Jurkat, Clone E6-1 (cell line): ENCODE data around the gene MACF1. TPM values are rescaled to one million over a fixed set of nuclear protein-coding genes. Genes with fewer than 3 reads are reported as not detected.
A peak's percentile ranks its signal among the peaks of the same experiment; 100 is the strongest.
"Not testable (repeated sequence)": the region's sequence is repeated elsewhere in the genome, so short reads cannot be mapped to it uniquely, and the experiment has no call there.

Experiments
- DNase-seq: peaks from one replicate; pipeline ENCODE4 v3.0.0-alpha.2; 2011; ENCODE audit warnings: low read depth, low spot score
- H3K4me3 ChIP-seq: 2 replicates; pipeline ENCODE4 v1.5.1; 2011; ENCODE audit warnings: mild to moderate bottlenecking, low read length, control low read depth, moderate library complexity
- polyA plus RNA-seq: library from polyadenylated mRNA; unstranded; fragments of >200 nt; gene quantifications from one replicate; pipeline ENCODE4 v1.2.1, GENCODE V29; 2012; ENCODE audit warnings: missing spikeins; ENCODE audit not compliant: insufficient read length, insufficient read depth

Gene MACF1, protein sequence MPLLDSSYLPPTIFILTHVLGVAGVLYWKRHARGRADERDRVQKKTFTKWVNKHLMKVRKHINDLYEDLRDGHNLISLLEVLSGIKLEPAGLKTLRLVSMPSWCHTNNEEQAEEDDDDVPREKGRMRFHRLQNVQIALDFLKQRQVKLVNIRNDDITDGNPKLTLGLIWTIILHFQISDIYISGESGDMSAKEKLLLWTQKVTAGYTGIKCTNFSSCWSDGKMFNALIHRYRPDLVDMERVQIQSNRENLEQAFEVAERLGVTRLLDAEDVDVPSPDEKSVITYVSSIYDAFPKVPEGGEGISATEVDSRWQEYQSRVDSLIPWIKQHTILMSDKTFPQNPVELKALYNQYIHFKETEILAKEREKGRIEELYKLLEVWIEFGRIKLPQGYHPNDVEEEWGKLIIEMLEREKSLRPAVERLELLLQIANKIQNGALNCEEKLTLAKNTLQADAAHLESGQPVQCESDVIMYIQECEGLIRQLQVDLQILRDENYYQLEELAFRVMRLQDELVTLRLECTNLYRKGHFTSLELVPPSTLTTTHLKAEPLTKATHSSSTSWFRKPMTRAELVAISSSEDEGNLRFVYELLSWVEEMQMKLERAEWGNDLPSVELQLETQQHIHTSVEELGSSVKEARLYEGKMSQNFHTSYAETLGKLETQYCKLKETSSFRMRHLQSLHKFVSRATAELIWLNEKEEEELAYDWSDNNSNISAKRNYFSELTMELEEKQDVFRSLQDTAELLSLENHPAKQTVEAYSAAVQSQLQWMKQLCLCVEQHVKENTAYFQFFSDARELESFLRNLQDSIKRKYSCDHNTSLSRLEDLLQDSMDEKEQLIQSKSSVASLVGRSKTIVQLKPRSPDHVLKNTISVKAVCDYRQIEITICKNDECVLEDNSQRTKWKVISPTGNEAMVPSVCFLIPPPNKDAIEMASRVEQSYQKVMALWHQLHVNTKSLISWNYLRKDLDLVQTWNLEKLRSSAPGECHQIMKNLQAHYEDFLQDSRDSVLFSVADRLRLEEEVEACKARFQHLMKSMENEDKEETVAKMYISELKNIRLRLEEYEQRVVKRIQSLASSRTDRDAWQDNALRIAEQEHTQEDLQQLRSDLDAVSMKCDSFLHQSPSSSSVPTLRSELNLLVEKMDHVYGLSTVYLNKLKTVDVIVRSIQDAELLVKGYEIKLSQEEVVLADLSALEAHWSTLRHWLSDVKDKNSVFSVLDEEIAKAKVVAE (N-terminal part only)
- polyA plus RNA-seq: 244 TPM

DNA sequence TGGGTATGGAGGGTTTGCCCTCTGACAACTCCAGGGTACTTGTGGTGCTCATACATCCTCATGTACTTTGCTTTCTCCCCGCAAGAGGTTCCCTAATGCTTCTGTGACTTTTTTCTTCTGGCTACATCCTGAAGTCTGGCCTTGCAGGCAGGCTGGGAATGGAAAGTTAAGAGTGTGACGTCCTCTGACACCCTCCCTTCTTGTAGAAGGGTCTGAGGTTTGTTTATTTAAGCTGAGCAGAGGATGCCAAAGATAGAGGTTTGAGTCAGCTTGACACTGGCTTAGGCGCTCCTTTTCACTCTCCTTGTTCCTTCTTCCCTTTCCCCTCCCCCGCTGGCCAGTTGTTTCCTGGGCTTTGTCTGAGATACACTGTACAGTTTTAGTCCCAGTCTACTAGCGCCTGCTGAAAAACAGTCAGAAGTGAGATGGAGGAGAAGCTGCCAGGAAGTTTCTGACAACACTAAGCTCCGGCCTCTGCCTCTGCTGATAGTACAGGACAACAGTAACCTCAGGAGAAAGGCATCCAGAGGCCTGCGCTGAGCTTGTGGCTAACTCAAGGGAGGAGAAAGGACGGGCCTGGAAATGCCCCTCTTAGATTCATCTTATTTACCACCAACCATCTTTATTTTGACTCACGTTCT, at the start of gene MACF1:
Gene MACF1, plus strand, starts transcription at position 255 of the 641 bp plus-strand sequence. Its CDS starts 328 bp downstream, at position 583.
- peak; percentile 53 for DNase-seq
- H3K4me3 ChIP-seq: peak within 1 kb of the TSS; percentile 60

DNA sequence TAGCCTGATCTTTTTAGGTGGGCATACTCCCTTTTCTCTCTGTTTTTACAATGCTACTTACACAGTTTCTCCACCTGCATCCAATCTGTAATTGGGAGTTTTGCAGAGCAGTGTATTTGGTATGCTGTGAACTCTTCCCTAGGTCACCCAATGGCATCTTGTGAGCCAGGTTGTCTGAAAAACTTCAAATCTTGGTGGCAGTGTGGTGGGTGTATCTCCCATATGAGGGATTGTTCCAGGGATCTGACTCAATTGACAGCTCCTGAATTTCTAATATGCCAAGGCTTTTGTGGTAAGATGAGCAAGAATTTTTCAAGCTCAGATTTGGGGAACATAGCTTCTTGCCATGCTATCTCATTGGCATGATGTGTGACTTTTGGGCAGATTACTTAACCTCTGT, 47.2 kb upstream of the MACF1 start:
- no peak overlapping the region for H3K4me3 ChIP-seq
- DNase-seq: no peak

DNA sequence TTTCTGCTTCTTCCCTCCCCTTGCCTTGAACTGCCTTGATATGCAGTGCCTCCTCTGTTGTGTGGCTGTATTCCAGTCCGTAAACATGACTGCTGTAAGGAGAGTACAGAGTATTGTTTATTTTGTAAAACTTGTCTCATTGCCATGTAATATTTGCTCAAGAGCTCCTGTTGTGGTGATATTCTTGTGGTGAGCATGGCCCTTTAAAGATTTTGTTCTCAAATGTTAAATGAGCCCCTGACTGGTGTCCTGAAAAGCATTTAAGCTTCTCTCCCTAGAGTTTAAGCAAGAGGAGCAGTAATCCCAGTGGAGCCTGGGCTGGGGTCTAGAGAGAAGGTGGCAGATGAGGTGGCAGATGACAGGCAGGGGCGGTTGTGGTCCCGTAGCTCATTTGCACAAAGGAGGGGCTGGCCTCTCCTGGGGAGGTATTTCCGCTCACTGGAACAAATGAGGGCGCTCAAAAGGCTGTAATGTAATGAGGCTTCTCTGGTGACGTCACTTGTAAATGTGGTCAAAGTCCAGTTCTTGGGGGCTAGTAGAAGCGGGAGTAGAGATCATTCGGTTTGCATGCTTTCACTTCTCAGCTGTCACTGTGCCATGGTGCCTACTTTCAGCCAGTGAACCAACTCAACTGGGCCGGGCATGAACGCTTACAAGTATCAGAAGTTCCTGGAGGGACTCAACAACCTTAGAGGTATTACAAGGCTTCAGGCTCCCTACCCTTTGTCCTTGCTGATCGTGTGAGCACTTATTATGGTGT, 46.0 kb upstream of the MACF1 start:
- no peak overlapping the region for H3K4me3 ChIP-seq
- no peak for DNase-seq

DNA sequence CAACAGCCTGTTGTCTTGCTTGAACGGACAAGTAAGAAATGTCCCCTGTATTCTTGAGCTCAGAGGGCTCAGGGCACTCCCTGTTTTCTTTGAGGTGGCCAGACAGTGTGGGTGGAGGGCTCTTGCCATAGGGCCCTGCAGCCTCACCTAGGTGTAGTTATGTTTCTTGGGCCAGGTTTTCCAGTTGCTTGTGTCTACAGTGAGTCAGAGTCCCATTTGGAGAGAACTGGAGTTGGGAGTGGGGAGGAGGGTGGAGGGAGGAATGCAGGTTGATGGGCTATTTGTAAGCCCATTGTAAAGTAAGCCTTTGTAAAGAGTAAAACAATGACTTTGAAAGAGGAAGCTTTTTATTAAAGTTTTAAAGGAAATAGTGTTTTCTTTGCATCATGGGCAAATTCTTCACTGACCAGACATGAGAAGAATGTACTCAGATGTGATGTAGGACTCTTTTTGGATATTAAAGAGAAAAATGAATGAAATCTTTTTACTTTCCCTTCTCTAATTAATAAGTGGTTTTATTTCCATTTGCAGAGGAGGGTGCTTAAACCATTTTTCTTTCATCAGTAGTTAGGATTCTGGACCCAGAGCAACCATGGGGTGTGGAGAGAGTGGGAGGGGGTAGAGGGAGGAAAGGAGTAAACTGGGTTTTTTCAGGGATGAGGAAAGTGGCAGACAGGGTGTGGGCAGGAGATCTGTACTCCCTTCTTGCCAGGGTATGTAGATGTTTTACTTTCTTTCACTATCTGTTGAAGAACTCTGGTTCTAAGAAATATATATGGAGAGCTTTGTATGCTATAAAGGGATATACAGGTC, 45.1 kb upstream of the MACF1 start:
- DNase-seq: no peak
- no peak overlapping the region for H3K4me3 ChIP-seq

DNA sequence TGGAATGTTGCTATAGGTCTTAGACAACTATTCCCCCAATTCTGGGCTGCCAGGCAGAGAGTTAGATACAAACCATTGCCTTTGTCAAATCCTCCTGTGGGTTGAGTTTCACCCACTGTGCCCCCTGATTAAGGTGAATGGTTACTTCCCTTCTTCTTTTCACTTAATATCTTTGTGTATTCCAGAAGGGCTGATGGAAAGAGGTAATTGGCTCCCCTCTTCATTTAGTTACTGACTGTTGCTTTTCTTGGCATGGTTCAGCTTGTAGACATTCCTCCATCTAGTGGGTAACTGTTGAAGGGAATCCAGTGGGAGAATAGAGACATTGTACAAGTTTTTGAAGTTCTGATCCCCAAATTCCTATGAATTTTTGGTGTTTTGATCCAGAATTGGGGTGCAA, 43.8 kb upstream of the MACF1 start:
- DNase-seq: no peak
- no peak overlapping the region for H3K4me3 ChIP-seq

DNA sequence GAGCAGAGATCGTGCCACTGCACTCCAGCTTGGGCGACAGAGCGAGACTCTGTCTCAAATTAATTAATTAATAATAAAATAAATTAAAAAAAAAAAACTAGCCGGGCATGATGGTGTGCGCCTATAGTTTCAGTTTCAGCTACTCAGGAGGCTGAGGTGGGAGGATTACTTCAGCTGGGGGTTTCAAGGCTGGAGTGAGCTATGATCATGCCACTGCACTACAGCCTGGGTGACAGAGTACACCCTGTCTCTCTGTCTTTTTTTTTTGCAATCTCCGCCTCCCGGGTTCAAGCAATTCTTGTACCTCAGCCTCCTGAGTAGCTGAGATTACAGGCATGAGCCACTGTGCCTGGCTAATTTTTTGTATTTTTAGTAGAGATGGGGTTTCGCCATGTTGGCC, 42.7 kb upstream of the MACF1 start:
- H3K4me3 ChIP-seq, DNase-seq: not testable (repeated sequence)

DNA sequence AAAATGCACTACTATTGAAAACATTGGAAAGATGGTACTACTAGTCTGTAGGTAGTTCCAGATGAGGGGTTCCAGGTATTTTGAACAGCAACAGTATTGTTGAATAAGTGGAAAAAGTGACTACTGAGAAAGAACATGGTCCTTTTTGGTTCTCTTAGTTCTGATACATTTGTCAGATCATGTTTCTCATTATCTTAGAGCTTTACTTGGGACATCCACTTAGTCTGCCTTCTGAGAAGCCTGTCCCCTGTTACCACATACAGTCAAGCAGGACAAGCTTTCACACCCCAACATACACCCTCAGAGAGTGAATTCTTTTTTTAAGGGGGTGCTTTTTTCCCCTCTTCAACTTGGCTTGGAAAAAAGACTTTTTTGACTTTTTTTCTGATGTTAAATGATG, 41.0 kb upstream of the MACF1 start:
- DNase-seq: no peak
- no peak overlapping the region for H3K4me3 ChIP-seq

DNA sequence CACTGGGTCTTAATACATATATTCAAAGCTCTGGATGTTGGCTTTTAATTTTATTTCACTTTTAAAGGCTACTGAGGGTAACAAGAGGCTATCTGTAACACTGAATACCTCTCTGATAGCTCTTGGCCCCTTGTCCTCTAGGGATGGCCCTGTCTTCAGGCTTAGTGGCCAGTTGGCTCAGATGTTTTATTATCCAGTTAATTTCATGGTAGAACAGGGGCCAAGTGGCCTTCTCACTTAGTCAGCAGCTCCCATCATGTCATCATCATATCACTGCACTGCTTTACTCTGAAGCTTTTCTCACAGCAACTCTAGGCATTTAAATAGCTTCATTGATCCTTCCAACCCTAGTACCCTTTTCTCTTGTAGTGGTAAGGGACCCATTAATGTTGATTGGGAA, 40.2 kb upstream of the MACF1 start:
- DNase-seq: no peak
- no peak overlapping the region for H3K4me3 ChIP-seq

DNA sequence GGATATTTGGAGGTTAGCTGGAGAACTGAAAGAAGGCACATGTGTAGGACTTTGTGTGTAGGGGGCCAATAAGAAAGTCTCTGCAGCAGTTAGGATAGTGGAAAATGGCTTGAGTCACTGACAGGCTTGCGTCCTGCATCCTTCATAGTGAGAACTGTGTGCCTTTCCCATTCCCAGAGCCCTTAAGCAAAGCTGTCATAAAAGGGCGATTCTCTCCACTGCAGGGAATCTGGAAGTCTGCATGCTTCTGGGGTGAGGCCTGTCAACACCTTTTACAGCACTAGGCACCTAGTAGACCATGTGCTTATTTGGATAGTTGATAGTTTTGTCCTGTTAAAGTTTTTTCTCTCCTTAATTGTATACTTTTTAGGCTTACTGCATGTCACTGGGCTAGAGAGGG, 39.4 kb upstream of the MACF1 start:
- DNase-seq: no peak
- no peak overlapping the region for H3K4me3 ChIP-seq

DNA sequence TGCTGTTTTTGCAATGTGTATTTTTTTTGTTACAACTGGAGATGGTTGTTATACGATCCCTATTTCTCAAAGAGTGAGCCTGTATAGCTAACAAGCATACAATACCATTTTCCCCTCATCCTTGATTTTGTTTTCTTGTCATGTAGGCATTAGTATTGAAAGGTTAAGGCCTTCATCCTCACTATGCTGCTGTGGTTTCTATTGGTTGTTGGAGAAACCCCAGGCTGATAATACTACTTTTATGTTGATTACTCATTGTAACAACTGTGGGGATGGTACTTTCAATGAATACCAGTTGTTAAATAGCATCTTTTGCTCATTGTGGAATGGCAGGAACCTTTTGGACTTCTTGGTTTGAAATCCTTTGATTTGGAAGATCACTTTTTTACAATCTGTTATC, 39.0 kb upstream of the MACF1 start:
- DNase-seq: no peak
- H3K4me3 ChIP-seq: no peak overlapping the region

DNA sequence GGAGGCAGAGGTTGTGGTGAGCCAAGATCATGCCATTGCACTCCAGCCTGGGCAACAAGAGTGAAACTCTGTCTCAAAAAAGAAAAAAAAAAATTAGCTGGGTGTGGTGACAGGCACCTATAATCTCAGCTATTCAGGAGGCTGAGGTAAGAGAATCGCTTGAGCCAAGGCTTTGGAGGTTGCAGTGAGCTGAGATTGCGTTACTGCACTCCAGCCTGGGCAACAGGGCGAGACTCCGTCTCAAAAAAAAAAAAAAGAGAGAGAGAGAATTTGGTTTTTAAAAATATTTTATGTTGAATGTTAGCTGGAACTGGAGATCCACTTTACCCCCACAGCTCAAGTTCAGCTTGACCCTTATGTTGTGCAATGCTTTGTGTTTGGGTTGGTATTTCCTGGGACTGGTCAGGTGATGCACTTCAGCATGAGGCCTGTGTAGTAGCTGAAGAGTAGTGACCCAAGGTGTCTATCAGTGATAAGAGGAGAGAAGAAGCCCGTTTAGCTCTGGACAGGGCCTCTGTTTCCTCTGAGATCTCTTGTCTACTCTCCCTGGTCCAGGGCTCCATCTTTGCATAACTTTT, 36.8 kb upstream of the MACF1 start:
- H3K4me3 ChIP-seq: no peak overlapping the region
- DNase-seq: no peak

DNA sequence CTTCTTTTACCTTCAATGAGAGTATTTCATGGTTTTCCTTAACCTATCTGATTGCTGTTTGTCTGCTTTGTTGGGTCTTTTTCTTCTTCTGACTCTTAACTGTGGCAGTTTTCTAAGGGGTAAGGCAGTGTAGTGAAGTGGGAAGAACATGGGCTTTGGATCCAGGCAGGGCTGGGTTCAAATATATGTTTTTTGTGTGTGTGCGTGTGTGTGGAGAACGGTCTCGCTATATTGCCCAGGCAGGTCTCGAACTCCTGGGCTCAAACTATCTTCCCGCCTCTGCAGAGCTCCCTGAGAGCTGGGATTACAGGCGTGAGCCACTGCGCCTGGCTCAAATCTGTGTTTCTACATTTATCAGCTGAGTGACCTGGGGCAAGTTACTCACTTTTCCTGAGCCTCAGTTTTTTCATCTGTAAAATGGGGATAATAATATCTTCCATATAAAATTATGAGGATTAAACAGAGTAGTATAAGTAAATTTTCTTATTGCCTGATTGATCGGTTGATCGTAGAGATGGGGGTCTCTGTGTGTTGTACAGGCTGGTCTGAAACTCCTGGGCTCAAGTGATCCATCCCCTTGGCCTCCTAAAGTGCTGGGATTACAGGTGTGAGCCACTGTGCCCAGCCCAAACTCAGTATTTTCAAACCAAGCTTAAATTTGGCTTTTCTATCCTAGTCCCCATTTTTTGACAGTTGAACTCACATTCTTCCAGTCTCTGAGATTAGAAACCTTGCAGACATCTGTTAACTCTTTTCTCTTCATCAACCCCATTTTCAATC, 36.0 kb upstream of the MACF1 start:
- no peak for DNase-seq
- H3K4me3 ChIP-seq: no peak overlapping the region

DNA sequence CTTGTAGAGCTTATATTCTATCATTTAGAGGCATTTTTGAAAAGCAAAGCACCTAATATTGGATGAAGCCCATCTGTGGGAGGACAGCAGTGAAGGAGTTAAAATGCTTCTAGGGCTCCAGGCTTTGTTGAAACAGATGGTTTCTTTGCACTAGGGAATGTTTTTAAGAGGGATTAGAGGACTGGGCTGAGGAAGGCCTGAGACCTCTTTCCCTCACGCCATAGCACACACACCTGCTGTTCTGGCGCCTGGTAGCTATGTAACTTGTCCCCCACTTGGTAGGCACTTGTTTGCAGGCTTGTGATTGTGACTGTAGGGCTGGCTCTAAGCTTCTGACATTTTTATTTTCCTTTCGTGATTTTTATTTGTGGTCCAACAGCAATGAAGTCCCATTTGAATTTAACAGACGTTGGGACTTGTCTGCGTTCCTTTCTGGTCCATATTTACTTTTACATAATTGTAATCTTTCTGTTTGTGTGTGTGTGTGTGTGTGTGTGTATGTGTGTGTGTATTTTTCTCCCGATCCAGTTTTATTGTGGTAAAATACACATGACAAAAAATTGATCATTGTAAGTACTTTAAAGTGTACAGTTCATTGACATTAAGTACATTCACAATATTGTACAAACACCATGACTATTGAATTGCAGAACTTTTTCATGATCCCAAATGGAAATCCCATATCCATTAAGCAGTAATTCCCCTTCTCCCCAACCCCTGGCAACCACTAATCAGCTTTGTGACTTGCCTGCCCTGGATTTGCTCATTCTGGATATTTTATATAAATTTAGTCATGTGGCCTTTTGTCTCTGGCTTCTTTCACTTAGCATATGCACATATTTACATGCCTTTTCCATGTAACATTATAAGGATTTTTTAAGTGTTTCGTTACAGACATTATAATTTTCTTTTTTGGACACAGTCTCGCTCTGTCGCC, 33.5 kb upstream of the MACF1 start:
- H3K4me3 ChIP-seq: no peak overlapping the region
- no peak for DNase-seq

DNA sequence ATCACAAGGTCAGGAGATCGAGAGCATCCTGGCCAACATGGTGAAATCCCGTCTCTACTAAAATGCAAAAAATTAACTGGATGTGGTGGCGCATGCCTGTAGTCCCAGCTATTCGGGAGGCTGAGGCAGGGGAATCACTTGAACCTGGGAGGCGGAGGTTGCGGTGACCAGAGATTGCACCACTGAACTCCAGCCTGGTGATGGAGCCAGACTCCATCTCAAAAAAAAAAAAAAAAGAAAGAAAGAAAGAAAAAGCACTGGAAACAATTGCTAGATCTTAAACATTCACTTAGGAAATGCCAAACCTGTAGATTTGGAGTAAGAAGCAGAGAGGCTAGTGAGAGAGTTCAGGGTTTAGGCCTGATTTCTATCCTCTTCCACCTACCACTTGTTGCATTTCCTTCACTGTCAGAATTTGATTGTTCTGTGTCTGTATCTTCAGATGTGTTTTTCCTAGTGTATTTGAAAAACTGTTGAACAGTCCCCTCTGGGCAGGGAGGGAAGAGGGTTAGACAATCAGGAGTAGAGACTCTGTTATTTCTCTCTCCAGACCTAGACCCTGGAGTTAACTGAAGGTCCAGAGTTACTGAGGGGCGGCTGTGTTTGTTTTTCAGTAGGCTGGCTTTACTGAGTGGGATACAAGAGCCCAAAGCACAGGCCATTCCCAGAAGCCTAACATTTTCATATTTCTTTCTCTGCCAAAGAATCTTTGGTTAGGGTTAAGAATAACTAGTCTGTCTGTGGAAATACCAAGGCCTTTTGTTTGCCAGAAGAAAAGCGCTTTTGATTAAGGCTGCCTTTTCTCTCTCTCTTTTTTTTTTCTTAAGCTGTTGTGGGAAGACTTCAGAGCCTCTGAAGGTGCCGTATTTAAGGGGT, 31.1 kb upstream of the MACF1 start:
- no peak overlapping the region for H3K4me3 ChIP-seq
- no peak for DNase-seq

DNA sequence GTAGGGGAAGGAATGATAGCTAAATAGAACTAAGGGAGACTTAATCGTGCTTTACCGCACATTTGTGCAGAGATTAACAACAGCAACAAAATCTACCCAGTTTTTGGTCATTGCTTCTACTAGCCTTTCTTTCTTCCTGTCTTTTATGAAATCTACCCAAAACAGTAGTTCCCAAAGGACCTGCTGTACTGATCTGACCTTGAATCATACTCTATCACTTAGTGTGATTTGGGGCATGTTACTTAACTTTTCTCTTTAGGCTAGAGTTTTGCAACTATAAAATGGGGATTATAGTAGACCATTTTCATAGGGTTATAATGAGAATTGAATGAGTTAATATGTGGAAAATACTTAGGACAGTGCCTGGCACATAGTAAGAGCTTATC, 30.5 kb upstream of the MACF1 start:
- no peak for DNase-seq
- no peak overlapping the region for H3K4me3 ChIP-seq
